Keratinocyte (primary cell): ENCODE results near the gene CTTN. TPM values are rescaled to one million over a fixed set of nuclear protein-coding genes. Genes with fewer than 3 reads are reported as not detected.

Experiments used
- DNase-seq: peaks from one replicate; pipeline ENCODE4 v3.0.0-alpha.2; 2011; ENCODE audit warnings: low read depth, missing footprints, low spot score
- FAIRE-seq: peaks from 2 replicates; lab custom pipeline; 2011; peaks lifted over from hg19 to GRCh38; lab: Jason Lieb, UNC
- H2AFZ ChIP-seq: 2 replicates; pipeline ENCODE4 v1.6.0; 2012; ENCODE audit warnings: low read length, control low read depth, inconsistent platforms; ENCODE audit not compliant: control insufficient read depth
- H3K27ac ChIP-seq: 2 replicates; pipeline ENCODE4 v1.5.1; 2011; ENCODE audit warnings: low read length; ENCODE audit not compliant: control insufficient read depth, insufficient read depth
- H3K27me3 ChIP-seq: 3 replicates; pipeline ENCODE4 v1.6.0; 2011; ENCODE audit warnings: low read length; ENCODE audit not compliant: control insufficient read depth, insufficient read depth; ENCODE audit errors: extremely low read depth
- H3K36me3 ChIP-seq, 2 experiments: 2 replicates in 1 of 2; 3 replicates in 1 of 2; pipeline ENCODE4 v1.5.1; 2011; ENCODE audit warnings: low read length in 2 of 2, mild to moderate bottlenecking in 1 of 2; ENCODE audit not compliant: control insufficient read depth in 2 of 2, insufficient read depth in 2 of 2; ENCODE audit errors: extremely low read depth in 1 of 2
- H3K4me1 ChIP-seq: 3 replicates; pipeline ENCODE4 v1.5.1; 2011; ENCODE audit warnings: low read length; ENCODE audit not compliant: control insufficient read depth, insufficient read depth; ENCODE audit errors: extremely low read depth
- H3K4me2 ChIP-seq: 3 replicates; pipeline ENCODE4 v1.6.0; 2011; ENCODE audit warnings: low read depth, low read length; ENCODE audit not compliant: control insufficient read depth, insufficient read depth; ENCODE audit errors: extremely low read depth
- H3K4me3 ChIP-seq, 3 experiments: fragments of 200-600 bp in 1 of 3; sonication (generic) in 1 of 3; 2 replicates in 2 of 3; 3 replicates in 1 of 3; pipeline ENCODE4 v1.5.1; 2011 to 2016; ENCODE audit warnings: low read length in 3 of 3, mild to moderate bottlenecking in 3 of 3, control low read depth in 2 of 3, inconsistent platforms in 1 of 3, low read depth in 1 of 3, mixed read lengths in 1 of 3, mixed run types in 1 of 3, moderate library complexity in 1 of 3; ENCODE audit not compliant: control insufficient read depth in 2 of 3, insufficient read depth in 2 of 3; ENCODE audit errors: extremely low read depth in 1 of 3
- H3K79me2 ChIP-seq: 2 replicates; pipeline ENCODE4 v1.6.0; 2012; ENCODE audit warnings: low read length; ENCODE audit not compliant: control insufficient read depth, insufficient read depth
- H3K9ac ChIP-seq: 3 replicates; pipeline ENCODE4 v1.6.0; 2011; ENCODE audit warnings: low read length; ENCODE audit not compliant: control insufficient read depth, insufficient read depth; ENCODE audit errors: extremely low read depth
- H3K9me1 ChIP-seq: 3 replicates; pipeline ENCODE4 v1.6.0; 2011; ENCODE audit warnings: low read length; ENCODE audit not compliant: control insufficient read depth, insufficient read depth; ENCODE audit errors: extremely low read depth
- H3K9me3 ChIP-seq: 2 replicates; pipeline ENCODE4 v1.5.1; 2012; ENCODE audit warnings: low read depth, low read length; ENCODE audit not compliant: control insufficient read depth
- H4K20me1 ChIP-seq: 3 replicates; pipeline ENCODE4 v1.6.0; 2011; ENCODE audit warnings: low read length; ENCODE audit not compliant: control insufficient read depth, insufficient read depth; ENCODE audit errors: extremely low read depth
- CTCF ChIP-seq, 3 experiments: IDR thresholded peaks in 1 of 3; conservative IDR thresholded peaks in 1 of 3; optimal IDR thresholded peaks in 1 of 3; 2 replicates in 2 of 3; 3 replicates in 1 of 3; pipeline versions ENCODE3 to v1.5.1; 2011; ENCODE audit warnings: low read length in 3 of 3, mild to moderate bottlenecking in 3 of 3, moderate library complexity in 2 of 3, control low read depth in 1 of 3, inconsistent platforms in 1 of 3; ENCODE audit not compliant: insufficient read depth in 2 of 3; ENCODE audit errors: extremely low read depth in 1 of 3
- EZH2 ChIP-seq: IDR thresholded peaks from one replicate; pipeline ENCODE4 v1.6.1; 2012; ENCODE audit warnings: inconsistent platforms, mild to moderate bottlenecking, low read length, moderate library complexity
- dilution Hi-C: fragments of 300-500 bp; cut with MboI; formaldehyde crosslinking; loops from one replicate; pipeline ENCODE4 v1.7.0; 2020; ENCODE audit warnings: low sequenced_read_pairs; ENCODE audit not compliant: extremely low pct_ligation_motif_present
- polyA plus RNA-seq, 5 experiments: library from polyadenylated mRNA; depleted of rRNA in 3 of 5; stranded (reverse) in 3 of 5; stranded (forward) in 1 of 5; unstranded in 1 of 5; fragments of >200 nt; gene quantifications; 1 replicate in 1 of 5; 2 replicates in 3 of 5; 3 replicates in 1 of 5; pipeline versions ENCODE4 v1.2.1 to v1.2.3, GENCODE V29; 2011 to 2012; ENCODE audit warnings: missing spikeins in 2 of 5, low read depth in 1 of 5, low replicate concordance in 1 of 5

The CTTN gene
- polyA plus RNA-seq, 1 donor (not counting 4 experiments of a cell fraction or from before 2014, with no cell fraction given): 184 TPM

- Histone ChIP-seq H3K27ac (no peak overlapping the region), H3K4me1 (no peaks in the 10 kb centered on the region), H3K9me3 (no peaks in the 10 kb centered on the region), H3K79me2 (peaks cover 3% of the 10 kb centered on the region), H3K4me3 (no peak overlapping the region), H3K36me3 (peaks cover 54 to 56% of the 10 kb centered on the region in 2 experiments), H3K4me2 (no peak overlapping the region), H2AFZ (no peak overlapping the region), H3K9ac (no peak overlapping the region), H4K20me1 (peaks cover 6% of the 10 kb centered on the region), H3K27me3 (no peaks in the 10 kb centered on the region), H3K9me1 (no peaks in the 10 kb centered on the region)
- TF ChIP-seq CTCF (optimal IDR thresholded peaks at IDR 0.05 in 1 of 3, IDR thresholded peaks at IDR 0.05 in 1 of 3, conservative IDR thresholded peaks at IDR 0.05 in 1 of 3; ENCODE audit: extremely low read depth in 1 of 3, insufficient read depth in 2 of 3, low read length in 3 of 3) (no peak), EZH2 (no peak)
- DNase-seq (no peak), FAIRE-seq (no peak)
- dilution Hi-C loops: no loop called here
Observed at GRCh38 chr11:70431611-70432010, 33.3 kb downstream of the CTTN start.

GRCh38 chr11:70432065-70432464 is 33.7 kb downstream of the CTTN start:
- dilution Hi-C loops: no loop called here
- peaks cover 58 to 59% of the 10 kb centered on the region in 2 experiments for H3K36me3 ChIP-seq
- DNase-seq (no peak), FAIRE-seq (no peak)
- H3K4me2 ChIP-seq: no peak overlapping the region
- H3K9me1 ChIP-seq: no peaks in the 10 kb centered on the region
- H3K4me1 ChIP-seq: no peaks in the 10 kb centered on the region
- H3K9me3 ChIP-seq: no peaks in the 10 kb centered on the region
- peaks cover 6% of the 10 kb centered on the region for H4K20me1 ChIP-seq
- H2AFZ ChIP-seq: no peak overlapping the region
- H3K79me2 ChIP-seq: peaks cover 3% of the 10 kb centered on the region
- H3K9ac ChIP-seq: no peak overlapping the region
- no peak overlapping the region for H3K27ac ChIP-seq
- no peaks in the 10 kb centered on the region for H3K27me3 ChIP-seq
- H3K4me3 ChIP-seq: no peak overlapping the region
- TF ChIP-seq EZH2 (no peak), CTCF (optimal IDR thresholded peaks at IDR 0.05 in 1 of 3, IDR thresholded peaks at IDR 0.05 in 1 of 3, conservative IDR thresholded peaks at IDR 0.05 in 1 of 3; ENCODE audit: extremely low read depth in 1 of 3, insufficient read depth in 2 of 3, low read length in 3 of 3) (no peak)
